Neural cell (in vitro differentiated cells): ENCODE measurements around the gene CHRNA4. TPM values are rescaled to one million over a fixed set of nuclear protein-coding genes. Genes with fewer than 3 reads are reported as not detected.

ENCODE experiments used
- H2AFZ ChIP-seq: fragments of 200-600, 300-800 bp; sonication (generic), shearing (Covaris generic); 2 replicates; pipeline ENCODE4 v1.6.0; 2014; ENCODE audit warnings: low read depth, mild to moderate bottlenecking, antibody characterized with exemption, low read length, moderate library complexity
- H3F3A ChIP-seq: fragments of 200-600 bp; shearing (Covaris generic); 2 replicates; pipeline ENCODE4 v1.6.1; 2016; ENCODE audit warnings: mild to moderate bottlenecking, moderate library complexity, mixed read lengths, antibody characterized with exemption, low read length; ENCODE audit not compliant: insufficient read depth, poor library complexity, severe bottlenecking
- H3K27ac ChIP-seq: fragments of 200-600, 300-800 bp; sonication (generic), shearing (Covaris generic); 2 replicates; pipeline ENCODE4 v1.5.1; 2014; ENCODE audit warnings: mild to moderate bottlenecking, low read length, moderate library complexity
- H3K27me3 ChIP-seq: fragments of 300-800, 200-600 bp; sonication (generic), shearing (Covaris generic); 2 replicates; pipeline ENCODE4 v1.6.0; 2014; ENCODE audit warnings: mild to moderate bottlenecking, low read depth, low read length, moderate library complexity; ENCODE audit not compliant: insufficient read depth
- H3K36me3 ChIP-seq: fragments of 300-800, 200-600 bp; sonication (generic), shearing (Covaris generic); 2 replicates; pipeline ENCODE4 v1.5.1; 2014; ENCODE audit warnings: mild to moderate bottlenecking, antibody characterized with exemption, low read length, moderate library complexity; ENCODE audit not compliant: insufficient read depth
- H3K4me2 ChIP-seq: fragments of 300-800, 200-600 bp; sonication (generic), shearing (Covaris generic); 2 replicates; pipeline ENCODE4 v1.6.0; 2014; ENCODE audit warnings: mild to moderate bottlenecking, low read length
- H3K4me3 ChIP-seq: fragments of 300-800, 200-600 bp; sonication (generic), shearing (Covaris generic); 2 replicates; pipeline ENCODE4 v1.5.1; 2014; ENCODE audit warnings: mild to moderate bottlenecking, low read length, moderate library complexity
- H3K79me2 ChIP-seq: fragments of 200-600 bp; shearing (Covaris generic); replicated peaks from 2 replicates; pipeline ENCODE4 v1.6.0; 2014; ENCODE audit warnings: mild to moderate bottlenecking, low read length, moderate library complexity; ENCODE audit not compliant: insufficient read depth
- H3K9ac ChIP-seq: fragments of 300-800, 200-600 bp; sonication (generic), shearing (Covaris generic); 2 replicates; pipeline ENCODE4 v1.6.1; 2016; ENCODE audit warnings: mild to moderate bottlenecking, low read length, mixed read lengths
- H3K9me2 ChIP-seq: fragments of 200-600 bp; shearing (Covaris generic); 2 replicates; pipeline ENCODE4 v1.6.1; 2016; ENCODE audit warnings: mild to moderate bottlenecking, low read length, mixed read lengths; ENCODE audit not compliant: insufficient read depth
- H3K9me3 ChIP-seq: fragments of 200-600, 300-800 bp; sonication (generic), shearing (Covaris generic); 2 replicates; pipeline ENCODE4 v1.6.1; 2016; ENCODE audit warnings: mild to moderate bottlenecking, mixed run types, low read length, moderate library complexity, mixed read lengths
- H4K20me1 ChIP-seq: fragments of 200-600 bp; shearing (Covaris generic); 2 replicates; pipeline ENCODE4 v1.6.1; 2016; ENCODE audit warnings: mild to moderate bottlenecking, mixed run types; ENCODE audit not compliant: insufficient read depth
- CTCF ChIP-seq: fragments of 450-650 bp; IDR thresholded peaks from 2 replicates; pipeline ENCODE4 v1.5.1; 2014; ENCODE audit warnings: antibody characterized with exemption, mild to moderate bottlenecking, moderate library complexity; ENCODE audit not compliant: poor library complexity, severe bottlenecking
- EP300 ChIP-seq: fragments of 450-650 bp; conservative IDR thresholded peaks from 2 replicates; pipeline ENCODE4 v1.6.1; 2014; ENCODE audit warnings: antibody characterized with exemption, mild to moderate bottlenecking, moderate library complexity; ENCODE audit not compliant: poor library complexity, severe bottlenecking
- EZH2 ChIP-seq: fragments of 200-600, 300-800 bp; shearing (Covaris generic), sonication (generic); IDR thresholded peaks from 2 replicates; pipeline ENCODE4 v1.6.1; 2014; ENCODE audit warnings: antibody characterized with exemption, low read length, borderline replicate concordance, mild to moderate bottlenecking; ENCODE audit not compliant: insufficient read depth, poor library complexity, severe bottlenecking
- MXI1 ChIP-seq: fragments of 450-650 bp; conservative IDR thresholded peaks from 2 replicates; pipeline ENCODE4 v1.6.1; 2014; ENCODE audit warnings: antibody characterized with exemption, mild to moderate bottlenecking; ENCODE audit not compliant: poor library complexity, severe bottlenecking
- POLR2AphosphoS5 ChIP-seq: IDR thresholded peaks from 2 replicates; pipeline ENCODE4 v1.6.1; 2012
- RAD21 ChIP-seq: fragments of 450-650 bp; conservative IDR thresholded peaks from 2 replicates; pipeline ENCODE4 v1.6.1; 2014; ENCODE audit warnings: antibody characterized with exemption, mild to moderate bottlenecking, moderate library complexity
- REST ChIP-seq: IDR thresholded peaks from 2 replicates; pipeline ENCODE4 v1.6.1; 2012; ENCODE audit warnings: borderline replicate concordance
- SMC3 ChIP-seq: fragments of 450-650 bp; conservative IDR thresholded peaks from 2 replicates; pipeline ENCODE4 v1.6.1; 2014; ENCODE audit warnings: antibody characterized with exemption, mild to moderate bottlenecking, moderate library complexity; ENCODE audit not compliant: poor library complexity
- TAF1 ChIP-seq: IDR thresholded peaks from 2 replicates; pipeline ENCODE4 v1.6.1; 2012; ENCODE audit warnings: low read depth
- polyA plus RNA-seq: library from polyadenylated mRNA; depleted of rRNA; stranded (reverse); fragments of >200 nt; gene quantifications from 2 replicates; pipeline ENCODE4 v1.2.3, GENCODE V29; 2014

CHRNA4 gene
- polyA plus RNA-seq, 1 donor from 2014 or later, result 6.8 TPM

GRCh38 chr20:63337786-63338420, 23.2 kb downstream of the CHRNA4 start:
- Histone ChIP-seq H4K20me1 (no peaks in the 10 kb centered on the region), H3K4me2 (no peak overlapping the region), H3K27ac (no peak overlapping the region), H3F3A (no peaks in the 10 kb centered on the region), H3K9ac (no peak overlapping the region), H3K79me2 (no peaks in the 10 kb centered on the region), H3K9me3 (no peaks in the 10 kb centered on the region), H2AFZ (no peak overlapping the region), H3K4me3 (no peak overlapping the region), H3K27me3 (no peaks in the 10 kb centered on the region), H3K9me2 (no peaks in the 10 kb centered on the region), H3K36me3 (no peaks in the 10 kb centered on the region)
- TF ChIP-seq MXI1, result no peak

- no peak for TF ChIP-seq MXI1
- no peak for TF ChIP-seq RAD21
- no peak for TF ChIP-seq SMC3
- no peak for TF ChIP-seq REST
- no peak for TF ChIP-seq EP300
- TF ChIP-seq EZH2, result no peak
- no peak for TF ChIP-seq POLR2AphosphoS5
- TF ChIP-seq CTCF, result no peak
- no peak for TF ChIP-seq TAF1
- Histone ChIP-seq H3K9ac (no peak overlapping the region), H3K9me2 (no peaks in the 10 kb centered on the region), H3K9me3 (no peaks in the 10 kb centered on the region), H3K27ac (no peak overlapping the region), H3K79me2 (no peaks in the 10 kb centered on the region), H3F3A (no peaks in the 10 kb centered on the region), H2AFZ (no peak overlapping the region), H3K4me3 (no peak overlapping the region), H3K36me3 (no peaks in the 10 kb centered on the region), H3K27me3 (no peaks in the 10 kb centered on the region), H3K4me2 (no peak overlapping the region), H4K20me1 (no peaks in the 10 kb centered on the region)
Observed at GRCh38 chr20:63336232-63336752, 24.9 kb downstream of the CHRNA4 start.
